ENCODE data around the gene MOGAT3.

Gene MOGAT3

GRCh38 chr7:101195884-101196283, 5.0 kb downstream of the MOGAT3 start:
- H3K4me2 ChIP-seq (ENCODE audit: insufficient read depth, low read length, poor library complexity, severe bottlenecking) = no peak overlapping the region
- no peak overlapping the region for H2BK120ac ChIP-seq (ENCODE audit: low read depth, low read length)
- no peak overlapping the region for H4K8ac ChIP-seq (ENCODE audit: low read depth, low read length)
- peaks cover 0 to 15% (median 10%) of the 10 kb centered on the region in 3 experiments for H3K27me3 ChIP-seq (ENCODE audit: control insufficient read depth in 3 of 3, insufficient read depth in 3 of 3, low read depth in 1 of 3, low read length in 3 of 3)
- no peak overlapping the region for H3K14ac ChIP-seq (ENCODE audit: low read length)
- peak overlapping the region; percentile 57 for H3K18ac ChIP-seq (ENCODE audit: low read length)
- no peak overlapping the region for H3K4ac ChIP-seq (ENCODE audit: low read length)
- no peak overlapping the region for H3K27ac ChIP-seq (replicated peaks; ENCODE audit: low read length)
- H2BK15ac ChIP-seq (ENCODE audit: low read length) = no peak overlapping the region
- H3K4me3 ChIP-seq (ENCODE audit: low read length in 2 of 2) = no peak overlapping the region
- H2BK12ac ChIP-seq (ENCODE audit: low read length) = no peak overlapping the region
- no peak overlapping the region for H2BK5ac ChIP-seq (ENCODE audit: low read length)
- H3K4me1 ChIP-seq (ENCODE audit: control insufficient read depth in 2 of 2, insufficient read depth in 1 of 2, low read depth in 1 of 2, low read length in 2 of 2) = peaks cover 0 to 7% of the 10 kb centered on the region in 2 donors
- DNase-seq (ENCODE audit: low spot score) = no peak
- H3K79me1 ChIP-seq (ENCODE audit: low read depth, low read length) = no peaks in the 10 kb centered on the region
- no peak overlapping the region for H2AFZ ChIP-seq (ENCODE audit: low read length)
- no peaks in the 10 kb centered on the region for H3K36me3 ChIP-seq (replicated peaks in 1 of 2; ENCODE audit: control insufficient read depth in 2 of 2, insufficient read depth in 2 of 2, low read length in 2 of 2)
- no peak overlapping the region for H4K91ac ChIP-seq (ENCODE audit: low read depth, low read length, poor library complexity)
- WGBS, 2 donors (ENCODE audit: extremely low coverage in 2 of 2, insufficient read length in 2 of 2, insufficient replicate concordance in 1 of 2) = no CpG with 5 or more reads among the region's 17 CpGs
- peak overlapping the region; percentile 14 for H2AK5ac ChIP-seq (ENCODE audit: low read depth, low read length)
- no peak overlapping the region for H3K9ac ChIP-seq (ENCODE audit: low read depth, low read length, poor library complexity)
- H3K9me3 ChIP-seq (replicated peaks in 1 of 2; ENCODE audit: control insufficient read depth in 2 of 2, insufficient read depth in 1 of 2, low read depth in 1 of 2, low read length in 2 of 2) = no peaks in the 10 kb centered on the region
- H3K23ac ChIP-seq (ENCODE audit: low read depth, low read length, poor library complexity) = no peak overlapping the region

- Histone ChIP-seq H3K27ac (replicated peaks; ENCODE audit: low read length) (no peak overlapping the region), H3K4me2 (ENCODE audit: insufficient read depth, low read length, poor library complexity, severe bottlenecking) (no peak overlapping the region), H3K4me1 (ENCODE audit: control insufficient read depth in 2 of 2, insufficient read depth in 1 of 2, low read depth in 1 of 2, low read length in 2 of 2) (no peaks in the 10 kb centered on the region), H4K8ac (ENCODE audit: low read depth, low read length) (no peak overlapping the region), H3K9ac (ENCODE audit: low read depth, low read length, poor library complexity) (no peak overlapping the region), H3K4me3 (ENCODE audit: low read length in 2 of 2) (no peak overlapping the region), H3K79me1 (ENCODE audit: low read depth, low read length) (no peaks in the 10 kb centered on the region), H3K9me3 (replicated peaks in 1 of 2; ENCODE audit: control insufficient read depth in 2 of 2, insufficient read depth in 1 of 2, low read depth in 1 of 2, low read length in 2 of 2) (no peaks in the 10 kb centered on the region), H3K18ac (ENCODE audit: low read length) (no peak overlapping the region), H3K36me3 (replicated peaks in 1 of 2; ENCODE audit: control insufficient read depth in 2 of 2, insufficient read depth in 2 of 2, low read length in 2 of 2) (no peaks in the 10 kb centered on the region), H2BK5ac (ENCODE audit: low read length) (no peak overlapping the region), H2BK120ac (ENCODE audit: low read depth, low read length) (no peak overlapping the region), H3K14ac (ENCODE audit: low read length) (no peak overlapping the region), H2BK12ac (ENCODE audit: low read length) (no peak overlapping the region), H4K91ac (ENCODE audit: low read depth, low read length, poor library complexity) (no peak overlapping the region), H3K27me3 (ENCODE audit: control insufficient read depth in 3 of 3, insufficient read depth in 3 of 3, low read depth in 1 of 3, low read length in 3 of 3) (peaks cover 0 to 5% (median 0%) of the 10 kb centered on the region in 3 experiments), H2BK15ac (ENCODE audit: low read length) (no peak overlapping the region), H3K4ac (ENCODE audit: low read length) (no peak overlapping the region), H2AFZ (ENCODE audit: low read length) (no peak overlapping the region), H2AK5ac (ENCODE audit: low read depth, low read length) (no peak overlapping the region), H3K23ac (ENCODE audit: low read depth, low read length, poor library complexity) (no peak overlapping the region)
- no CpG with 5 or more reads among the region's 8 CpGs for WGBS, 2 donors (ENCODE audit: extremely low coverage in 2 of 2, insufficient read length in 2 of 2, insufficient replicate concordance in 1 of 2)
- DNase-seq (ENCODE audit: low spot score) = no peak
Measured at GRCh38 chr7:101189109-101189508, 11.7 kb downstream of the MOGAT3 start.

- H3K14ac ChIP-seq (ENCODE audit: low read length) = no peak overlapping the region
- no peak overlapping the region for H2BK120ac ChIP-seq (ENCODE audit: low read depth, low read length)
- no peak overlapping the region for H4K8ac ChIP-seq (ENCODE audit: low read depth, low read length)
- H3K23ac ChIP-seq (ENCODE audit: low read depth, low read length, poor library complexity) = no peak overlapping the region
- no CpG with 5 or more reads among the region's 4 CpGs for WGBS, 2 donors (ENCODE audit: extremely low coverage in 2 of 2, insufficient read length in 2 of 2, insufficient replicate concordance in 1 of 2)
- no peak overlapping the region for H4K91ac ChIP-seq (ENCODE audit: low read depth, low read length, poor library complexity)
- H2BK5ac ChIP-seq (ENCODE audit: low read length) = no peak overlapping the region
- no peak for DNase-seq (ENCODE audit: low spot score)
- H2BK15ac ChIP-seq (ENCODE audit: low read length) = no peak overlapping the region
- H2AK5ac ChIP-seq (ENCODE audit: low read depth, low read length) = no peak overlapping the region
- no peak overlapping the region for H3K18ac ChIP-seq (ENCODE audit: low read length)
- no peak overlapping the region for H3K4ac ChIP-seq (ENCODE audit: low read length)
- no peak overlapping the region for H3K9ac ChIP-seq (ENCODE audit: low read depth, low read length, poor library complexity)
- H2AFZ ChIP-seq (ENCODE audit: low read length) = no peak overlapping the region
- H3K4me3 ChIP-seq (ENCODE audit: low read length in 2 of 2) = no peak overlapping the region
- H2BK12ac ChIP-seq (ENCODE audit: low read length) = no peak overlapping the region
- H3K4me2 ChIP-seq (ENCODE audit: insufficient read depth, low read length, poor library complexity, severe bottlenecking) = no peak overlapping the region
- no peaks in the 10 kb centered on the region for H3K4me1 ChIP-seq (ENCODE audit: control insufficient read depth in 2 of 2, insufficient read depth in 1 of 2, low read depth in 1 of 2, low read length in 2 of 2)
- no peaks in the 10 kb centered on the region for H3K9me3 ChIP-seq (replicated peaks in 1 of 2; ENCODE audit: control insufficient read depth in 2 of 2, insufficient read depth in 1 of 2, low read depth in 1 of 2, low read length in 2 of 2)
- no peak overlapping the region for H3K27ac ChIP-seq (replicated peaks; ENCODE audit: low read length)
- peaks cover 0 to 5% (median 0%) of the 10 kb centered on the region in 3 experiments for H3K27me3 ChIP-seq (ENCODE audit: control insufficient read depth in 3 of 3, insufficient read depth in 3 of 3, low read depth in 1 of 3, low read length in 3 of 3)
- no peaks in the 10 kb centered on the region for H3K79me1 ChIP-seq (ENCODE audit: low read depth, low read length)
- no peaks in the 10 kb centered on the region for H3K36me3 ChIP-seq (replicated peaks in 1 of 2; ENCODE audit: control insufficient read depth in 2 of 2, insufficient read depth in 2 of 2, low read length in 2 of 2)
Measured at GRCh38 chr7:101186844-101187428, 13.9 kb downstream of the MOGAT3 start.

- Histone ChIP-seq H3K18ac (ENCODE audit: low read length) (no peak overlapping the region), H4K8ac (ENCODE audit: low read depth, low read length) (no peak overlapping the region), H2AFZ (ENCODE audit: low read length) (no peak overlapping the region), H3K14ac (ENCODE audit: low read length) (no peak overlapping the region), H3K4me1 (ENCODE audit: control insufficient read depth in 2 of 2, insufficient read depth in 1 of 2, low read depth in 1 of 2, low read length in 2 of 2) (no peaks in the 10 kb centered on the region), H3K9me3 (replicated peaks in 1 of 2; ENCODE audit: control insufficient read depth in 2 of 2, insufficient read depth in 1 of 2, low read depth in 1 of 2, low read length in 2 of 2) (no peaks in the 10 kb centered on the region), H3K4me3 (ENCODE audit: low read length in 2 of 2) (no peak overlapping the region), H3K36me3 (replicated peaks in 1 of 2; ENCODE audit: control insufficient read depth in 2 of 2, insufficient read depth in 2 of 2, low read length in 2 of 2) (no peaks in the 10 kb centered on the region), H3K79me1 (ENCODE audit: low read depth, low read length) (no peaks in the 10 kb centered on the region), H3K9ac (ENCODE audit: low read depth, low read length, poor library complexity) (no peak overlapping the region), H3K23ac (ENCODE audit: low read depth, low read length, poor library complexity) (no peak overlapping the region), H2BK5ac (ENCODE audit: low read length) (no peak overlapping the region), H2AK5ac (ENCODE audit: low read depth, low read length) (no peak overlapping the region), H4K91ac (ENCODE audit: low read depth, low read length, poor library complexity) (no peak overlapping the region), H2BK120ac (ENCODE audit: low read depth, low read length) (no peak overlapping the region), H3K4me2 (ENCODE audit: insufficient read depth, low read length, poor library complexity, severe bottlenecking) (no peak overlapping the region), H3K4ac (ENCODE audit: low read length) (no peak overlapping the region), H2BK12ac (ENCODE audit: low read length) (no peak overlapping the region), H3K27me3 (ENCODE audit: control insufficient read depth in 3 of 3, insufficient read depth in 3 of 3, low read depth in 1 of 3, low read length in 3 of 3) (peaks cover 0 to 3% (median 0%) of the 10 kb centered on the region in 3 experiments), H3K27ac (replicated peaks; ENCODE audit: low read length) (no peak overlapping the region), H2BK15ac (ENCODE audit: low read length) (no peak overlapping the region)
- DNase-seq (ENCODE audit: low spot score) = no peak
- WGBS, 2 donors (ENCODE audit: extremely low coverage in 2 of 2, insufficient read length in 2 of 2, insufficient replicate concordance in 1 of 2) = no CpG with 5 or more reads among the region's 6 CpGs
Measured at GRCh38 chr7:101186194-101186593, 14.6 kb downstream of the MOGAT3 start.

All from neuronal stem cell (in vitro differentiated cells).